ENCODE measurements around the gene OR52A1. TPM values are rescaled to one million over a fixed set of nuclear protein-coding genes. Genes with fewer than 3 reads are reported as not detected.

Gene OR52A1
- total and polyA plus RNA-seq, 2 experiments from 2014 or later = not detected

DNA sequence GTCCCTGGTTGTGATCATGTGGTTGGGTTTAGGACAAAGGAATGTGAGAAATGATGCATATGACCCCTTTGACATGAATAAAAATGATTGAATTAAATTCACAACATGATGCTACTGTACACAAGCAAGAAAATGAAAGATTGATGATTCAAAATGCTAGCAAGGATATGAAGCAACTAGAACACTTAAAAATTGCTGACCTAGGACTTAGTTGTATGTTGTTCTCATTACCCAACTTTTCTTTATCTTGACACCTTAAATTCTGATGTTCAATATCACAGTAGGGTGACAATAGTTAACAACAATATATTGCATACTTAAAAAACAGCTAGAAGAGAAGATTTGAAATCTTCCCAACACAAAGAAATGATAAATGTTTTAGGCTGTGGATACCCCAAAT lies 37.0 kb downstream of the OR52A1 start:
- Histone ChIP-seq H3K36me3 (ENCODE audit: low read depth) (no peaks in the 10 kb centered on the region), H4K20me1 (ENCODE audit: insufficient read depth) (no peaks in the 10 kb centered on the region), H3K9me2 (ENCODE audit: insufficient read depth) (no peaks in the 10 kb centered on the region), H3K27ac (no peak overlapping the region), H3K4me1 (ENCODE audit: insufficient read depth) (no peaks in the 10 kb centered on the region), H3K27me3 (replicated peaks; ENCODE audit: insufficient read depth) (no peaks in the 10 kb centered on the region), H3K79me2 (ENCODE audit: insufficient read depth) (no peaks in the 10 kb centered on the region), H3F3A (ENCODE audit: insufficient read depth) (no peaks in the 10 kb centered on the region), H2AFZ (no peak overlapping the region), H3K9me3 (ENCODE audit: low read depth) (no peaks in the 10 kb centered on the region), H3K4me2 (ENCODE audit: unreplicated experiment) (no peak overlapping the region), H3K4me3 (no peak overlapping the region), H3K9ac (no peak overlapping the region)
- TF ChIP-seq EZH2phosphoT487 (IDR thresholded peaks at IDR 0.05; ENCODE audit: insufficient read depth, low read depth) (no peak), EZH2 (IDR thresholded peaks at IDR 0.05; ENCODE audit: insufficient read depth, poor library complexity, severe bottlenecking) (no peak)
- in situ Hi-C loops (cut with MboI) = no loop called here
- no peak for DNase-seq

DNA sequence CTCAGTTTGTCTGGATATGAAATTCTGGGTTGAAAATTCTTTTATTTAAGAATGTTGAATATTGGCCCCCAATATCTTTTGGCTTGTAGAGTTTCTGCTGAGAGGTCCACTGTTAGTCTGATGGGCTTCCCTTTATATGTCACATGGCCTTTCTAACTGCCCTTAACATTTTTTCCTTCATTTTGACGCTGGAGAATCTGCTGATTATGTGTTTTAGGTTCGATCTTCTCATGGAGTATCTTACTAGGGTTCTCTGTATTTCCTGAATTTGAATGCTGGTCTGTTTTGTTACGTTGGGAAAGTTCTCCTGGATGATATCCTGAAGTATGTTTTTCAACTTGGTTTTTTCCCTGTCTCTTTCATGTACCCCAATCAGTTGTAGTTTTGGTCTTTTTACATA lies 39.2 kb downstream of the OR52A1 start:
- Histone ChIP-seq H3K27ac (no peak overlapping the region), H2AFZ (no peak overlapping the region), H3K79me2 (ENCODE audit: insufficient read depth) (no peaks in the 10 kb centered on the region), H3K9me2 (ENCODE audit: insufficient read depth) (no peaks in the 10 kb centered on the region), H3K4me2 (ENCODE audit: unreplicated experiment) (no peak overlapping the region), H3K4me3 (no peak overlapping the region), H3K27me3 (replicated peaks; ENCODE audit: insufficient read depth) (no peaks in the 10 kb centered on the region), H3K9ac (no peak overlapping the region), H3K9me3 (ENCODE audit: low read depth) (no peaks in the 10 kb centered on the region), H3F3A (ENCODE audit: insufficient read depth) (no peaks in the 10 kb centered on the region), H3K36me3 (ENCODE audit: low read depth) (no peaks in the 10 kb centered on the region), H4K20me1 (ENCODE audit: insufficient read depth) (no peaks in the 10 kb centered on the region), H3K4me1 (ENCODE audit: insufficient read depth) (no peaks in the 10 kb centered on the region)
- TF ChIP-seq EZH2phosphoT487 (IDR thresholded peaks at IDR 0.05; ENCODE audit: insufficient read depth, low read depth) (no peak), EZH2 (IDR thresholded peaks at IDR 0.05; ENCODE audit: insufficient read depth, poor library complexity, severe bottlenecking) (no peak)
- in situ Hi-C loops (cut with MboI) = no loop called here
- WGBS, 2 experiments (ENCODE audit: low coverage in 1 of 2, low lambda C conversion rate in 2 of 2, missing lambda C conversion rate in 2 of 2) = 9 to 17% methylated on average over 3 of the region's 3 CpGs
- no peak for DNase-seq

DNA sequence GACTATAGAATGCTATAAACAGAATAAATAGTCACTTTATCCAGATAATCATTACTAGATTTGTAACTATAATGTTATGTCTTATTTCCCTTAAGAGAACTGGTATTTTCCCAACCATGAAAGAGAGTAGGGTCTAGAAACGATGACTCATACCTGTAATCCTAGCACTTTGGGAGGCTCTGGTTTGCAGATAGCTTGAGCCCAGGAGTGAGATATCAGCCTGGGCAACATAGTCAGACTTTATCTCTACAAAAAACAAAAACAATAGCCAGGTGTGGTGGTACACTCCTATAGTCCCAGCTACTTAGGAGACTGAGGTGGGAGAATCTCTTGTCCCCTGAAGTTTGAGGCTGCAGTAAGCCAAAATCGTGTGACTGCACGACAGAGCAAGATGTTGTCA lies 47.3 kb downstream of the OR52A1 start:
- no peak overlapping the region for H2AFZ ChIP-seq
- H3F3A ChIP-seq (ENCODE audit: insufficient read depth) = no peaks in the 10 kb centered on the region
- H3K4me2 ChIP-seq (ENCODE audit: unreplicated experiment) = no peak overlapping the region
- H3K9me2 ChIP-seq (ENCODE audit: insufficient read depth) = no peaks in the 10 kb centered on the region
- in situ Hi-C loops (cut with MboI) = no loop called here
- no peak for TF ChIP-seq EZH2 (IDR thresholded peaks at IDR 0.05; ENCODE audit: insufficient read depth, poor library complexity, severe bottlenecking)
- no peak for TF ChIP-seq EZH2phosphoT487 (IDR thresholded peaks at IDR 0.05; ENCODE audit: insufficient read depth, low read depth)
- no peaks in the 10 kb centered on the region for H4K20me1 ChIP-seq (ENCODE audit: insufficient read depth)
- WGBS, 2 experiments (ENCODE audit: low coverage in 1 of 2, low lambda C conversion rate in 2 of 2, missing lambda C conversion rate in 2 of 2) = 30 to 33% methylated on average over 3 of the region's 3 CpGs
- peaks cover 9% of the 10 kb centered on the region; the same call in 1 of the 2 replicates for H3K27me3 ChIP-seq (replicated peaks; ENCODE audit: insufficient read depth)
- H3K4me3 ChIP-seq = no peak overlapping the region
- H3K36me3 ChIP-seq (ENCODE audit: low read depth) = no peaks in the 10 kb centered on the region
- no peaks in the 10 kb centered on the region for H3K79me2 ChIP-seq (ENCODE audit: insufficient read depth)
- no peaks in the 10 kb centered on the region for H3K9me3 ChIP-seq (ENCODE audit: low read depth)
- no peaks in the 10 kb centered on the region for H3K4me1 ChIP-seq (ENCODE audit: insufficient read depth)
- no peak overlapping the region for H3K27ac ChIP-seq
- H3K9ac ChIP-seq = no peak overlapping the region
- DNase-seq = no peak

DNA sequence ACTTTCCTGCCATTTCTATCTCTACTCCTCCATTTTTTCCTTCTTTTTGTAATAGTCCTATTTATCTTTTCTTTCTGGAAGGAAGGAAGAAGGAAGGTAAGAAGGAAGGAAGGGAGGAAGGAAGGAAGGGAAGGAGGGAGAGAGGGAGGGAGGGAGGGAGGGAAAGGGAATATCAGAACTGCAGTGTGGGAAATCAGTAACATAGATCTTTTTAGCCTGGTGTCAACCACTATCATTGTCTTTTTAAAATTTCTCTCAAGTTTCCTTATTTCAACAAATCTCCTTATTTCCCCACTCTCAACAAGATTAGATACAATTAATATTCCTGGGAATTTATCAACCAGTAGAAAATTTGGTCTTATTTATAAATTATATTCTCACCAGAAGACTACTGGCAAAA lies 51.5 kb downstream of the OR52A1 start:
- Histone ChIP-seq H3K4me1 (ENCODE audit: insufficient read depth) (no peaks in the 10 kb centered on the region), H3K27me3 (replicated peaks; ENCODE audit: insufficient read depth) (peaks cover 14% of the 10 kb centered on the region; the same call in 1 of the 2 replicates), H3K4me2 (ENCODE audit: unreplicated experiment) (no peak overlapping the region), H3K9me2 (ENCODE audit: insufficient read depth) (no peaks in the 10 kb centered on the region), H4K20me1 (ENCODE audit: insufficient read depth) (no peaks in the 10 kb centered on the region), H2AFZ (no peak overlapping the region), H3K79me2 (ENCODE audit: insufficient read depth) (no peaks in the 10 kb centered on the region), H3K9ac (no peak overlapping the region), H3K4me3 (no peak overlapping the region), H3K36me3 (ENCODE audit: low read depth) (no peaks in the 10 kb centered on the region), H3K27ac (no peak overlapping the region), H3K9me3 (ENCODE audit: low read depth) (no peaks in the 10 kb centered on the region), H3F3A (ENCODE audit: insufficient read depth) (no peaks in the 10 kb centered on the region)
- no peak for DNase-seq
- no peak for TF ChIP-seq EZH2 (IDR thresholded peaks at IDR 0.05; ENCODE audit: insufficient read depth, poor library complexity, severe bottlenecking)
- TF ChIP-seq EZH2phosphoT487 (IDR thresholded peaks at IDR 0.05; ENCODE audit: insufficient read depth, low read depth) = no peak
- in situ Hi-C loops (cut with MboI) = no loop called here

DNA sequence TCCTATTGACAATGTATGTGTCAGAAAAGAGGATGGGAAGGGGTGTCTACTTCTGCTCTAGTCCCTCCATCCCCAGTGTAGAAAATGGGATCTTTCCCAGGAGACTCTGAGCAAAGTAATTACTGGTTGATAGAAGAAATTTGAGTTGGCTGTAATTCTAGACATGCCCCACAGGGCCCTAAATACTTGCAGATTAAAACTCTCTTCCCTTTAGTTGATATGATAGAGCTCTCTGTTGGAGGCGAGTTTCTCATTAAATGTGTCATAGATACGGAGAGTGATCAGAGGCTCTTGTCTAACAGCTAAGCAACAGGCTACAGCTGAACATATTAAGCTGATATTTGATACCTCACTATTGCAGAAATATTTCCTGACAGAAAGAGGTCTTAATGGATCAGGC lies 52.3 kb downstream of the OR52A1 start:
- H3K4me1 ChIP-seq (ENCODE audit: insufficient read depth) = no peaks in the 10 kb centered on the region
- peaks cover 14% of the 10 kb centered on the region; the same call in 1 of the 2 replicates for H3K27me3 ChIP-seq (replicated peaks; ENCODE audit: insufficient read depth)
- no peaks in the 10 kb centered on the region for H3F3A ChIP-seq (ENCODE audit: insufficient read depth)
- H3K4me3 ChIP-seq = no peak overlapping the region
- no peaks in the 10 kb centered on the region for H4K20me1 ChIP-seq (ENCODE audit: insufficient read depth)
- TF ChIP-seq EZH2phosphoT487 (IDR thresholded peaks at IDR 0.05; ENCODE audit: insufficient read depth, low read depth) (no peak), EZH2 (IDR thresholded peaks at IDR 0.05; ENCODE audit: insufficient read depth, poor library complexity, severe bottlenecking) (no peak)
- no peaks in the 10 kb centered on the region for H3K36me3 ChIP-seq (ENCODE audit: low read depth)
- 20 to 25% methylated on average over 2 of the region's 2 CpGs for WGBS, 2 experiments (ENCODE audit: low coverage in 1 of 2, low lambda C conversion rate in 2 of 2, missing lambda C conversion rate in 2 of 2)
- H3K4me2 ChIP-seq (ENCODE audit: unreplicated experiment) = no peak overlapping the region
- no peak overlapping the region for H3K9ac ChIP-seq
- H2AFZ ChIP-seq = no peak overlapping the region
- H3K9me3 ChIP-seq (ENCODE audit: low read depth) = no peaks in the 10 kb centered on the region
- H3K9me2 ChIP-seq (ENCODE audit: insufficient read depth) = no peaks in the 10 kb centered on the region
- in situ Hi-C loops (cut with MboI) = no loop called here
- H3K27ac ChIP-seq = no peak overlapping the region
- no peaks in the 10 kb centered on the region for H3K79me2 ChIP-seq (ENCODE audit: insufficient read depth)
- no peak for DNase-seq

Measured in GM23248 (cell line).